Thyroid gland (tissue), 4 donors: ENCODE data around the gene TMEM170B.
"Not testable (repeated sequence)": the region's sequence is repeated elsewhere in the genome, so short reads cannot be mapped to it uniquely, and the experiment has no call there.

Experiments
- CTCF ChIP-seq, 6 experiments: fragments of 200-600 bp in 3 of 6; fragments of 450-650 bp in 3 of 6; sonication (generic) in 3 of 6; IDR thresholded peaks; one replicate each; pipeline ENCODE4 v1.5.1; 2016 to 2019; ENCODE audit warnings: antibody characterized with exemption in 6 of 6, mild to moderate bottlenecking in 2 of 6, inconsistent platforms in 1 of 6, moderate library complexity in 1 of 6
- POLR2A ChIP-seq, 2 donors: fragments of 450-650 bp; IDR thresholded peaks; one replicate each; pipeline ENCODE4 v1.6.1; 2017; ENCODE audit warnings: antibody characterized with exemption in 2 of 2, mild to moderate bottlenecking in 2 of 2, moderate library complexity in 1 of 2

GRCh38 chr6:11547846-11548245 lies 10.3 kb downstream of the TMEM170B start:
- TF ChIP-seq POLR2A, CTCF (IDR thresholded peaks at IDR 0.05): not testable (repeated sequence)
